BJ (cell line): ENCODE results near the gene PRICKLE2. TPM values are rescaled to one million over a fixed set of nuclear protein-coding genes. Genes with fewer than 3 reads are reported as not detected.

ENCODE experiments used
- CTCF ChIA-PET: fragments of 350-600 bp; formaldehyde crosslinking; extraction: SDS; loops from one replicate; lab custom pipeline; 2021; ENCODE audit warnings: antibody characterized with exemption, inconsistent platforms; lab: Yijun Ruan, JAX
- POLR2A ChIA-PET: fragments of 300-600 bp; sonication (Branson Sonifier 250); formaldehyde crosslinking; extraction: SDS; loops from one replicate; lab custom pipeline; 2021; ENCODE audit warnings: antibody characterized with exemption; lab: Charles Lee
- DNase-seq: peaks from one replicate; pipeline ENCODE4 v3.0.0-alpha.2; 2011; ENCODE audit warnings: low read depth
- H3K27me3 ChIP-seq: 2 replicates; pipeline ENCODE4 v1.6.0; 2011; ENCODE audit warnings: low read length; ENCODE audit not compliant: control insufficient read depth, insufficient read depth
- H3K36me3 ChIP-seq: 2 replicates; pipeline ENCODE4 v1.5.1; 2011; ENCODE audit warnings: low read length; ENCODE audit not compliant: control insufficient read depth, insufficient read depth
- H3K4me3 ChIP-seq: 2 replicates; pipeline ENCODE4 v1.5.1; 2011; ENCODE audit warnings: low read depth, mild to moderate bottlenecking, control low read depth, low read length
- CTCF ChIP-seq: IDR thresholded peaks from 2 replicates; pipeline ENCODE4 v1.5.1; 2011; ENCODE audit warnings: low read depth, mild to moderate bottlenecking, control low read depth, inconsistent platforms, low read length, moderate library complexity; ENCODE audit not compliant: insufficient read depth
- polyA plus RNA-seq: library from polyadenylated mRNA; depleted of rRNA; stranded (reverse); fragments of >200 nt; gene quantifications from 2 replicates; pipeline ENCODE4 v1.2.3, GENCODE V29; 2011

The PRICKLE2 gene
- polyA plus RNA-seq, 1 experiment: 3.5 TPM

GRCh38 chr3:64185436-64185835 lies 39.8 kb downstream of the PRICKLE2 start:
- CTCF ChIA-PET: interaction anchor here (1.8 kb wide), 1 partner anchor 155 kb away, joined by 5 read pairs; no protein-coding TSS in a partner anchor
- H3K36me3 ChIP-seq: no peaks in the 10 kb centered on the region
- no peak for DNase-seq
- no peak for TF ChIP-seq CTCF
- H3K4me3 ChIP-seq: no peak overlapping the region
- POLR2A ChIA-PET: no interaction called here
- no peaks in the 10 kb centered on the region for H3K27me3 ChIP-seq

GRCh38 chr3:64184621-64185020 lies 40.6 kb downstream of the PRICKLE2 start:
- H3K36me3 ChIP-seq: no peaks in the 10 kb centered on the region
- no peak for TF ChIP-seq CTCF
- ChIA-PET CTCF (interaction anchor here (1.8 kb wide), 1 partner anchor 154 kb away, joined by 5 read pairs; no protein-coding TSS in a partner anchor), POLR2A (interaction anchor here (0.6 kb wide), 1 partner anchor 197 kb away, joined by 3 read pairs; no protein-coding TSS in a partner anchor)
- no peaks in the 10 kb centered on the region for H3K27me3 ChIP-seq
- H3K4me3 ChIP-seq: no peak overlapping the region
- no peak for DNase-seq

- H3K27me3 ChIP-seq: no peaks in the 10 kb centered on the region
- no peak for DNase-seq
- no peaks in the 10 kb centered on the region for H3K36me3 ChIP-seq
- CTCF ChIA-PET: interaction anchor here (1.4 kb wide), 1 partner anchor 11 kb away, joined by 5 read pairs; no protein-coding TSS in a partner anchor
- POLR2A ChIA-PET: no interaction called here
- no peak for TF ChIP-seq CTCF
- no peak overlapping the region for H3K4me3 ChIP-seq
Observed at GRCh38 chr3:64179860-64180259, 45.4 kb downstream of the PRICKLE2 start.

GRCh38 chr3:64179249-64179648 lies 46.0 kb downstream of the PRICKLE2 start:
- no peak for TF ChIP-seq CTCF
- no peaks in the 10 kb centered on the region for H3K36me3 ChIP-seq
- no peaks in the 10 kb centered on the region for H3K27me3 ChIP-seq
- DNase-seq: no peak
- CTCF ChIA-PET: interaction anchor here (1.4 kb wide), 1 partner anchor 10 kb away, joined by 5 read pairs; no protein-coding TSS in a partner anchor
- POLR2A ChIA-PET: no interaction called here
- H3K4me3 ChIP-seq: no peak overlapping the region

GRCh38 chr3:64178419-64178818 lies 46.8 kb downstream of the PRICKLE2 start:
- no peaks in the 10 kb centered on the region for H3K27me3 ChIP-seq
- CTCF ChIA-PET: no interaction called here
- H3K36me3 ChIP-seq: no peaks in the 10 kb centered on the region
- no peak for DNase-seq
- no peak for TF ChIP-seq CTCF
- no peak overlapping the region for H3K4me3 ChIP-seq
- POLR2A ChIA-PET: no interaction called here
